RWPE2 (cell line): Measurements from ENCODE around the gene OR6S1.
A peak's percentile ranks its signal among the peaks of the same experiment; 100 is the strongest.

Experiments
- ATAC-seq: fragments of 200-7000 bp; cut with Tn5 transposase; 3 replicates; pipeline ENCODE4 v1.9.1; 2021; ENCODE audit warnings: low read depth
- DNase-seq: peaks from one replicate; pipeline ENCODE4 v3.0.0-alpha.2; 2020; ENCODE audit warnings: low spot score
- H3K27ac ChIP-seq: fragments of 450-650 bp; 2 replicates; pipeline ENCODE4 v1.5.1; 2017; ENCODE audit warnings: mild to moderate bottlenecking; ENCODE audit not compliant: poor library complexity, severe bottlenecking
- H3K27me3 ChIP-seq: fragments of 250-450 bp; sonication (Bioruptor Pico); 2 replicates; pipeline ENCODE4 v1.5.1; 2021; ENCODE audit warnings: mild to moderate bottlenecking, moderate library complexity; ENCODE audit not compliant: insufficient read depth, poor library complexity, severe bottlenecking
- H3K36me3 ChIP-seq: fragments of 250-450 bp; sonication (Bioruptor Pico); 2 replicates; pipeline ENCODE4 v1.5.1; 2020; ENCODE audit warnings: low read depth, mild to moderate bottlenecking, moderate library complexity
- H3K4me1 ChIP-seq: fragments of 250-450 bp; sonication (Bioruptor Pico); 2 replicates; pipeline ENCODE4 v1.5.1; 2021; ENCODE audit warnings: mild to moderate bottlenecking, moderate library complexity; ENCODE audit not compliant: insufficient read depth, poor library complexity, severe bottlenecking
- H3K4me3 ChIP-seq: fragments of 250-450 bp; sonication (Bioruptor Pico); 2 replicates; pipeline ENCODE4 v1.5.1; 2021; ENCODE audit warnings: mild to moderate bottlenecking, moderate library complexity; ENCODE audit not compliant: severe bottlenecking
- H3K9me3 ChIP-seq: fragments of 250-450 bp; sonication (Bioruptor Pico); 2 replicates; pipeline ENCODE4 v1.5.1; 2021; ENCODE audit warnings: mild to moderate bottlenecking, moderate library complexity; ENCODE audit not compliant: severe bottlenecking
- CTCF ChIP-seq: fragments of 450-650 bp; IDR thresholded peaks from one replicate; pipeline ENCODE4 v1.5.1; 2017; ENCODE audit warnings: mild to moderate bottlenecking, moderate library complexity; ENCODE audit not compliant: poor library complexity, severe bottlenecking

OR6S1 gene

DNA sequence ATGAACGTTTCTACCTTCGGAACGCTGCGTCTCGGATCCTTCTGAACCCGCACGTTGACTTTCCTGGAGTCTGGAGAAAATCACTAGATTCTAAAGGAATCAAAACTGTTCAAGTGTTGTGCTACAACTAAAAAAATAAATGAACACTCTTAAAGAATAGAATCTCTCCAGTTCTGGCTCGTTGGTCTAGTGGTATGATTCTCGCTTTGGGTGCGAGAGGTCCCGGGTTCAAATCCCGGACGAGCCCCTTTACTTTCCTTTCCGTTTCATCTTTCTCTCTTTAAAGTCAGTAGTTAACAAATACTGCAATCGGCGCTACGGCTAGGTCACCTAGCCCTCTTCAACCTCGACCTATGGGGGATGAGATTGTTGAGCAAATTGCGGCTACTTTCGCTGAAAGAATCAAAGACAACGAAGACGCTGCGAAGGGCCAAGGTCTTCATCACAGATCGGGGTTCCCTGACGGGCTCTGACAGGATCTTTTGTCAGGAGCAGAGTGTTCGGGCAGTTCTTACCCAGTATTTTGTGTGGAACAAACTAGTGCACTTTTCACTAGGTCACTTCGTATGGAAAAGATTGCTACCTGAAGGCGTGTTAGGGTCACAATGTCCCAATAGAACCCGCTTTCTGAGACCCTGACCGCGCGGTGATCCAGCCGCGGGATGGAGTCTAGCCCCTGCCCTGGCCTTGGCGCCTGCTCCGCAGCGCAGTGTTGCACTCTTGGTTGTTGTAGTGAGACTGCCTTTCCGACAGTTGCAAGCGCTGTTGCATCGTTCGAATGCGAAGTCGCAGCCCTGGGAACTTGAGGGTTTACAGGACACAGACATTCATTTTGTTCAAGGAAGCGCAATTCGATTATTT lies 8.4 kb downstream of the OR6S1 start:
- Histone ChIP-seq H3K9me3 (no peaks in the 10 kb centered on the region), H3K4me3 (peak overlapping the region; percentile 38), H3K36me3 (no peaks in the 10 kb centered on the region), H3K27ac (no peak overlapping the region), H3K4me1 (peaks cover 15% of the 10 kb centered on the region), H3K27me3 (no peaks in the 10 kb centered on the region)
- no peak for TF ChIP-seq CTCF
- ATAC-seq, result peak; percentile 70
- DNase-seq, result no peak

GRCh38 chr14:20632448-20632830 lies 9.1 kb downstream of the OR6S1 start:
- Histone ChIP-seq H3K4me3 (peak overlapping the region; percentile 38), H3K27ac (no peak overlapping the region), H3K27me3 (no peaks in the 10 kb centered on the region), H3K36me3 (no peaks in the 10 kb centered on the region), H3K4me1 (peaks cover 21% of the 10 kb centered on the region), H3K9me3 (no peaks in the 10 kb centered on the region)
- ATAC-seq, result peak; percentile 8; the same call in 2 of the 3 replicates
- DNase-seq, result no peak
- no peak for TF ChIP-seq CTCF

DNA sequence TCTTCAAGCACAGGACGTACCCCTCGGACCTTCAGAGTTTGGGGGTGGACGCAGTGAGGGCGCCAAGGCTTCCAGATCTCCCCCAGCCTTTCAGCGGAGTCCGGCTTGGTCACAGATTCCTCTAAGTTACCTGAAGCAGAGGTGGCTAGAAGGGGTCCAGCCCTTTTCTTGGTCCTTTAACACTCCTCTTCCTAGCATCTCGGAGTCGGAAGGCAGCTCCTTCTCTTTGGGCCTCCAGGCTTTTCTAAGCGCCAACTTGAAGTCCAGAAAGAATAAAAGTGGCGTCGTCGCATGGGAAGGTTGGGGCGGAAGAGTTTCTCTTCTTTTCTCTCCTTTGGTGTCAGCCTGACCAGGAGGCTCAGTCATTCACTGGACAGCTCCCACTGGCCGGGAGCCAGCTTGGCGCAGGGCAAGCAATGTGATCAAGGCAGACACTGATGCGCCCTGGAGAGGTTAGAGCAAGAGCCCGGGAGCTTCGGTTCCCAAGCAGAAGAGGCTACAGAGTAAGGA lies 9.6 kb downstream of the OR6S1 start:
- Histone ChIP-seq H3K4me3 (peak overlapping the region; percentile 38), H3K9me3 (no peaks in the 10 kb centered on the region), H3K27ac (no peak overlapping the region), H3K27me3 (no peaks in the 10 kb centered on the region), H3K36me3 (no peaks in the 10 kb centered on the region), H3K4me1 (peaks cover 24% of the 10 kb centered on the region)
- no peak for TF ChIP-seq CTCF
- DNase-seq (peak; percentile 87), ATAC-seq (peak; percentile 43)

GRCh38 chr14:20631023-20631879 lies 10.2 kb downstream of the OR6S1 start:
- H3K27me3 ChIP-seq, result no peaks in the 10 kb centered on the region
- H3K4me1 ChIP-seq, result peaks cover 26% of the 10 kb centered on the region
- peak; percentile 13; the same call in 2 of the 3 replicates for ATAC-seq
- no peak for TF ChIP-seq CTCF
- peak overlapping the region; percentile 38 for H3K4me3 ChIP-seq
- H3K36me3 ChIP-seq, result no peaks in the 10 kb centered on the region
- DNase-seq, result no peak
- H3K27ac ChIP-seq, result no peak overlapping the region
- no peaks in the 10 kb centered on the region for H3K9me3 ChIP-seq
